Lower leg skin (tissue), 3 donors: ENCODE measurements around the gene CEACAM6.

Experiments used
- POLR2A ChIP-seq, 2 donors: fragments of 450-650 bp; IDR thresholded peaks; one replicate each; pipeline ENCODE4 v1.6.1; 2016 to 2017; ENCODE audit warnings: antibody characterized with exemption in 2 of 2, mild to moderate bottlenecking in 1 of 2, moderate library complexity in 1 of 2
- TF ChIP-seq, protein P1 (sequence below), 3 donors: fragments of 450-650 bp; IDR thresholded peaks; one replicate each; pipeline ENCODE4 v1.5.1; 2016; ENCODE audit warnings: antibody characterized with exemption in 3 of 3, mild to moderate bottlenecking in 3 of 3, moderate library complexity in 2 of 3

DNA sequence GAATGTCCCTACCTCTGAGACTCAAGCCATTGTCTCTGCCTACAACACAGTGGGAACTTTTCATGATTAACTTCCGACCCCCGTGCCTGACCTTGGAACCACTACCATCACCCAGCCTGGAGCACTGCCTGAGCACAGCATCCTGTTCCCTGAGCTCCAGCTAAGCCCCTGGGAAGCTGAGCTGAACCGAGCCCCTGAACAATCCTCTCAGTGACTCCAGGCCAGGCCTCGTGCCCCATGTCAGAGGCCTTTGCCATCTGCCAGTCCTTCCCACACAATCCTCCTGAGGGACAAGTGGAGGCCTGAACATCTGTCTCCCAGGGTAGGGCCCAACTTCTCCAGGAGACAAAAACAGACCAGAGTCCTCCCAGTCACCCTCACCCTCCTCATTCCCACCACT lies 58.6 kb downstream of the CEACAM6 start:
- TF ChIP-seq, protein P1, sequence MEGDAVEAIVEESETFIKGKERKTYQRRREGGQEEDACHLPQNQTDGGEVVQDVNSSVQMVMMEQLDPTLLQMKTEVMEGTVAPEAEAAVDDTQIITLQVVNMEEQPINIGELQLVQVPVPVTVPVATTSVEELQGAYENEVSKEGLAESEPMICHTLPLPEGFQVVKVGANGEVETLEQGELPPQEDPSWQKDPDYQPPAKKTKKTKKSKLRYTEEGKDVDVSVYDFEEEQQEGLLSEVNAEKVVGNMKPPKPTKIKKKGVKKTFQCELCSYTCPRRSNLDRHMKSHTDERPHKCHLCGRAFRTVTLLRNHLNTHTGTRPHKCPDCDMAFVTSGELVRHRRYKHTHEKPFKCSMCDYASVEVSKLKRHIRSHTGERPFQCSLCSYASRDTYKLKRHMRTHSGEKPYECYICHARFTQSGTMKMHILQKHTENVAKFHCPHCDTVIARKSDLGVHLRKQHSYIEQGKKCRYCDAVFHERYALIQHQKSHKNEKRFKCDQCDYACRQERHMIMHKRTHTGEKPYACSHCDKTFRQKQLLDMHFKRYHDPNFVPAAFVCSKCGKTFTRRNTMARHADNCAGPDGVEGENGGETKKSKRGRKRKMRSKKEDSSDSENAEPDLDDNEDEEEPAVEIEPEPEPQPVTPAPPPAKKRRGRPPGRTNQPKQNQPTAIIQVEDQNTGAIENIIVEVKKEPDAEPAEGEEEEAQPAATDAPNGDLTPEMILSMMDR (IDR thresholded peaks at IDR 0.05), result no peak
- TF ChIP-seq POLR2A (IDR thresholded peaks at IDR 0.05), result no peak
